Stimulated activated memory B cell treated with anti-CD40 and anti-IgM and Interleukin-4, amounts not matched to agents 10 μg/mL and 1 μg/mL and 100 μg/mL, for 72 hours (primary cell): ENCODE data around the gene RMND5B.
"Not testable (repeated sequence)": the region's sequence is repeated elsewhere in the genome, so short reads cannot be mapped to it uniquely, and the experiment has no call there.

Experiments used
- ATAC-seq: fragments of 150-1000 bp; cut with Tn5 transposase; 2 replicates; pipeline ENCODE4 v1.10.0; 2021
- H3K27ac Mint-ChIP-seq: one replicate; pipeline ENCODE4 v1.8.0; 2022; ENCODE audit warnings: mild to moderate bottlenecking, mixed read lengths
- H3K27me3 Mint-ChIP-seq: one replicate; pipeline ENCODE4 v1.8.0; 2022; ENCODE audit warnings: mixed read lengths
- H3K36me3 Mint-ChIP-seq: one replicate; pipeline ENCODE4 v1.8.0; 2022; ENCODE audit warnings: mixed read lengths
- H3K4me1 Mint-ChIP-seq: one replicate; pipeline ENCODE4 v1.8.0; 2022; ENCODE audit warnings: mixed read lengths
- H3K4me3 Mint-ChIP-seq: one replicate; pipeline ENCODE4 v1.8.0; 2022; ENCODE audit warnings: mild to moderate bottlenecking, moderate library complexity, mixed read lengths
- H3K9me3 Mint-ChIP-seq: one replicate; pipeline ENCODE4 v1.8.0; 2022; ENCODE audit warnings: mixed read lengths

The RMND5B gene, protein sequence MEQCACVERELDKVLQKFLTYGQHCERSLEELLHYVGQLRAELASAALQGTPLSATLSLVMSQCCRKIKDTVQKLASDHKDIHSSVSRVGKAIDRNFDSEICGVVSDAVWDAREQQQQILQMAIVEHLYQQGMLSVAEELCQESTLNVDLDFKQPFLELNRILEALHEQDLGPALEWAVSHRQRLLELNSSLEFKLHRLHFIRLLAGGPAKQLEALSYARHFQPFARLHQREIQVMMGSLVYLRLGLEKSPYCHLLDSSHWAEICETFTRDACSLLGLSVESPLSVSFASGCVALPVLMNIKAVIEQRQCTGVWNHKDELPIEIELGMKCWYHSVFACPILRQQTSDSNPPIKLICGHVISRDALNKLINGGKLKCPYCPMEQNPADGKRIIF

DNA sequence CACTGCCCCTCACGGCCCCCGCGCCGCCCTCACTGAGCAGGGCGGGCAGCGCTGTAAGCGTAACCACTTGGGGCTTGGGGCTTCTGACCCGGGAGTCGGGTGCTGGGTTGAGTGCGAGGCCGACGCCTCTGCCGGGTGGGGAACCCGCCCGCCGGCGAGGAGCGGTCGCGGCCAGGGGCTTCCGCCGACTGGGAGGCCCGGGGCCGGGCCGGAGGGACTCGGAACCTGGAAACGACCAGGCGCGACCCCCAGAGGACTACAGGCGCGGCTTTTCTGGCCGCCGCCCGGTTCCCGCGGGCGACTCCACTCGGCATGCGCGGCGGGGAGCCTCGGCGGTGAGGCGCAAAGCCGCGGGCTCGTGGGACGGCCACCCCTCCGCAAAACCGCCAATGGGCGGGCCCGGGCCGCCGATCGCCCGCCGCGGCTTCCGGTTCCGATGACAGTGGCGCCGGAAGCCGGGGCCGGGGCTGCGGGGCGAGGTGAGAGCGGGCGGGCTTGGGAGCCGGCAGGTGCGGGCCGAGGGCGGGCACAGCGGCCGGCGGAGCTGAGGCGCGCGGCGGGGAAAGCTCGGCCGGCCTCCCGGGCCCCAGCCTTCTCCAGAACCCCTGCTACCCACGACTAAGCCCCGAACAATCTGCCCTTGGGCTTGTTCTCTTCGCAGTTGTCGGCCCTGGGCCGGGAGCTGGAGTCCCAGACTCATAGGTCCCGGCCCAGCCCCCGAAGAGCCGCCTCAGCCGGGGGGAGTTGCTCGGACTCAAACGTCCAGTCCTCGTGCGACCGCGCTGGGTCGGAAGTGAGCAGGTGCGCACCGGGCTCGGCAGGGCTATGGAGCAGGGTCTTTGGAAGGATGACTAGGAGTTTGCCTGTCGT lies at the start of gene RMND5B:
TSS of gene RMND5B (plus strand) at position 439 of the 870 bp plus-strand sequence. CDS start 7,106 bp downstream, outside the sequence.
- H3K36me3 Mint-ChIP-seq: peaks cover 17% of the 10 kb centered on the region
- no peaks in the 10 kb centered on the region for H3K9me3 Mint-ChIP-seq

DNA sequence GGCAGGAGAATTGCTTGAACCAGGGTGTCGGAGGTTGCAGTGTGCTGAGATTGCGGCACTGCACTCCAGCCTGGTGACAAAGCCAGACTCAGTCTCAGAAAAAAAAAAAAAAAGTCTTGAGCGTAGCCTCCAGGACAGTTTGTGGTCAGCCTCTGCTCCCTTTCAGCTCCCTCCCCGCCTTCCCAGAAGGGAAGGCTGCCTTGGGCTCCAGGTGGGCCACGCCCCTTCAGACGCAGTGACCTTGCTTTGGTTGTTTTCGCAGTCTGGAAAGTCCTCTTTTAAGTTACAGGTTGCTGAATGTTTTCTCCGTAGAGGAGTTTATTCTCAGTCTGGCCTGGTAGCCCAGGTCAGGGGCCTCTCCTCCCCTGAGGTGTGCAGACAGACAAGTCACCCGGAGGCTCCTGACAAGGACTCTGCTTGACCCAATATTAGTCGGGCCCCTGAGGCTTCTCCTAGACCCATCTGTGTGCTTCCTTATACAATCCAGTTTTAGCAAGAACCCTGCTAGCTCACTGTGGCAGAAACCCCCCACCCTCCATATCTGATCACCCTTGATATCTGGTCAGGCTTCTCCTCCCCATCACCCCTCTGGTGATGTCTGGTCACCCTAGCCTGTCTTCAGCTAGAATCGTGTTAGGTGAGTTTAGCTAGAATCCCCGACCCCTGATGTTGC lies 49.1 kb upstream of the RMND5B start:
- ATAC-seq: no peak

More for the DNA sequence above, at the start of gene RMND5B:
- peak; percentile 93 for ATAC-seq
- peak within 1 kb of the TSS; percentile 75 for H3K4me3 Mint-ChIP-seq
- no peaks in the 10 kb centered on the region for H3K27me3 Mint-ChIP-seq
- peaks cover 19% of the 10 kb centered on the region for H3K4me1 Mint-ChIP-seq
- H3K27ac Mint-ChIP-seq: peak within 1 kb of the TSS; percentile 74

GRCh38 chr5:178083922-178084321 lies 46.9 kb upstream of the RMND5B start:
- no peak for ATAC-seq
- H3K36me3 Mint-ChIP-seq: no peaks in the 10 kb centered on the region
- no peak overlapping the region for H3K27ac Mint-ChIP-seq
- H3K9me3 Mint-ChIP-seq: no peaks in the 10 kb centered on the region
- peaks cover 51% of the 10 kb centered on the region for H3K27me3 Mint-ChIP-seq
- peaks cover 7% of the 10 kb centered on the region for H3K4me1 Mint-ChIP-seq
- H3K4me3 Mint-ChIP-seq: no peak overlapping the region

More for the DNA sequence above, 49.1 kb upstream of the RMND5B start:
- Mint-ChIP-seq H3K9me3 (no peaks in the 10 kb centered on the region), H3K27ac (no peak overlapping the region), H3K36me3 (no peaks in the 10 kb centered on the region), H3K27me3 (peaks cover 36% of the 10 kb centered on the region), H3K4me3 (no peak overlapping the region), H3K4me1 (peaks cover 7% of the 10 kb centered on the region)

- Mint-ChIP-seq H3K9me3 (no peaks in the 10 kb centered on the region), H3K27ac (peak overlapping the region; percentile 11), H3K4me1 (peaks cover 7% of the 10 kb centered on the region), H3K27me3 (peaks cover 59% of the 10 kb centered on the region), H3K36me3 (no peaks in the 10 kb centered on the region), H3K4me3 (no peak overlapping the region)
- no peak for ATAC-seq
These were observed 45.5 kb upstream of the RMND5B start for GRCh38 chr5:178085316-178085715.

- Mint-ChIP-seq H3K36me3 (peaks cover 3% of the 10 kb centered on the region), H3K4me3 (no peak overlapping the region), H3K9me3 (peaks cover 1% of the 10 kb centered on the region), H3K27ac (no peak overlapping the region), H3K4me1 (peaks cover 15% of the 10 kb centered on the region), H3K27me3 (peaks cover 56% of the 10 kb centered on the region)
- ATAC-seq: no peak
These were observed 44.5 kb upstream of the RMND5B start for GRCh38 chr5:178086266-178086665.

- not testable (repeated sequence) for H3K36me3 Mint-ChIP-seq, H3K4me3 Mint-ChIP-seq, H3K27ac Mint-ChIP-seq, H3K9me3 Mint-ChIP-seq, ATAC-seq
- H3K4me1 Mint-ChIP-seq: peaks cover 18% of the 10 kb centered on the region
- H3K27me3 Mint-ChIP-seq: peaks cover 59% of the 10 kb centered on the region
These were observed 43.6 kb upstream of the RMND5B start for GRCh38 chr5:178087199-178087598.

DNA sequence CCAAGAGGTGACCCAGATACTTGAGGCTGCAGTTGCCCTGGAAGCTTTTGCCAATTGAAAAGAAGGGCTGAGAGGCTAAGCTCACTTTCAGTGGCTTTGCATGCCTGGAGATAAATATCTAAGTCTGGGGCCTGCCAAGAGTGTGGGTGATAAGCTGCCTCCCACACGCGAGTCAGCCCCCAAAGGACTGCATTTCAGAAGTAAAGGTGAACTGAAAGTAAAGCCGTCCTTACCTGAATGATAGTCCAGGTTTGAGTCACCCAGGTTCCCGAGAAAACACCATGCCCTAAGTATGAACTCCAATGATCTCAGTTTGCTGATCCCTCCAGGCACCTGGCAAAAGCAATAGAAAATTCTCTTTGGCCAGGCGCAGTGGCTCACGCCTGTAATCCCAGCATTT lies 40.0 kb upstream of the RMND5B start:
- H3K27me3 Mint-ChIP-seq: peaks cover 39% of the 10 kb centered on the region
- H3K27ac Mint-ChIP-seq: no peak overlapping the region
- H3K4me1 Mint-ChIP-seq: peaks cover 19% of the 10 kb centered on the region
- ATAC-seq: peak; percentile 81
- peaks cover 6% of the 10 kb centered on the region for H3K36me3 Mint-ChIP-seq
- H3K4me3 Mint-ChIP-seq: no peak overlapping the region
- peaks cover 3% of the 10 kb centered on the region for H3K9me3 Mint-ChIP-seq

DNA sequence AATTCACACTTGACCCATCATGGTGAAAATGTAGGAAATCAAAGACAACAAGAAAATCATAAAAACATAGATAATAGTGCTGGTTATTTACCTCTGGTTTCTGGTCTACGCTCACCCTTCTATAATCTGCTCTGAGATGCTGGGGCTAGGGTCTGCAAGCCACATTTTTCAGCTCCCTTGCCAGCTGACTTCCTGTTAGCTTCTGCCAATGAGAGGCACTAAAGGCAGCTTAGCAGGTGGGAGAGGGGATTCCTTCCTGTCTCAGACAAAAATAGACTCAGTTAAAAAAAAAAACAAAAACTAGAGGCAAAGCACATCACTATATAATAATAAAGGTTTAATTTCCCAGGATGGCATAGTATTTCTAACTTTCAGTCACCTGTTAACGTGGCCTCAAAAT lies 37.7 kb upstream of the RMND5B start:
- Mint-ChIP-seq H3K36me3 (peaks cover 6% of the 10 kb centered on the region), H3K4me1 (peaks cover 19% of the 10 kb centered on the region), H3K27ac (no peak overlapping the region), H3K4me3 (no peak overlapping the region), H3K27me3 (peaks cover 24% of the 10 kb centered on the region), H3K9me3 (peaks cover 3% of the 10 kb centered on the region)
- ATAC-seq: no peak

GRCh38 chr5:178094345-178094744 lies 36.5 kb upstream of the RMND5B start:
- no peak overlapping the region for H3K4me3 Mint-ChIP-seq
- no peak overlapping the region for H3K27ac Mint-ChIP-seq
- H3K36me3 Mint-ChIP-seq: peaks cover 6% of the 10 kb centered on the region
- peaks cover 12% of the 10 kb centered on the region for H3K27me3 Mint-ChIP-seq
- H3K4me1 Mint-ChIP-seq: peaks cover 19% of the 10 kb centered on the region
- peaks cover 3% of the 10 kb centered on the region for H3K9me3 Mint-ChIP-seq
- no peak for ATAC-seq

DNA sequence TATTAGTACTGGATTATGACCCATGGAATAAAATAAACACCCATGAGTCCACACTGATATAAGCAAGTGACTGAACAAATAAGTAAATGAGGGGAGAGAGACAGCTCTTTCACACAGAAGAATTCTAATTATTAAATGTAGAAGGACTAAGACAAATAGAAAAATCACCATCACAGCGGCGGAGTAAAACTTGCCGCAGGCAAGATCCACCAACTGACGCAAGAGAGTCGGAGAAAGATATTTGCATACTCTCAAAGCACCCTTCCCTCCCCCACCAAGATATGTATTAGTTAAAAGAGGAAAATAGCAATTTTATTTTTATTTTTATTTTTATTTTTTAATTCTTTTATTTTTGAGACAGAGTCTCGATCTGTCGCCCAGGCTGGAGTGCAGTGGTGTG lies 32.1 kb upstream of the RMND5B start:
- no peak overlapping the region for H3K4me3 Mint-ChIP-seq
- H3K9me3 Mint-ChIP-seq: no peaks in the 10 kb centered on the region
- ATAC-seq: no peak
- H3K36me3 Mint-ChIP-seq: no peaks in the 10 kb centered on the region
- no peaks in the 10 kb centered on the region for H3K27me3 Mint-ChIP-seq
- H3K4me1 Mint-ChIP-seq: peaks cover 12% of the 10 kb centered on the region
- H3K27ac Mint-ChIP-seq: no peak overlapping the region

GRCh38 chr5:178103612-178104011 lies 27.2 kb upstream of the RMND5B start:
- Mint-ChIP-seq H3K4me1 (peaks cover 41% of the 10 kb centered on the region), H3K9me3 (no peaks in the 10 kb centered on the region), H3K27me3 (no peaks in the 10 kb centered on the region), H3K27ac (peak overlapping the region; percentile 21), H3K36me3 (no peaks in the 10 kb centered on the region), H3K4me3 (no peak overlapping the region)
- ATAC-seq: no peak

- Mint-ChIP-seq H3K27me3 (no peaks in the 10 kb centered on the region), H3K27ac (peak overlapping the region; percentile 21), H3K4me1 (peaks cover 49% of the 10 kb centered on the region), H3K4me3 (no peak overlapping the region), H3K9me3 (no peaks in the 10 kb centered on the region), H3K36me3 (no peaks in the 10 kb centered on the region)
- ATAC-seq: no peak
These were observed 26.3 kb upstream of the RMND5B start for GRCh38 chr5:178104492-178104891.

GRCh38 chr5:178106086-178106485 lies 24.7 kb upstream of the RMND5B start:
- H3K36me3 Mint-ChIP-seq: no peaks in the 10 kb centered on the region
- no peaks in the 10 kb centered on the region for H3K9me3 Mint-ChIP-seq
- no peak overlapping the region for H3K4me3 Mint-ChIP-seq
- peaks cover 57% of the 10 kb centered on the region for H3K4me1 Mint-ChIP-seq
- H3K27me3 Mint-ChIP-seq: no peaks in the 10 kb centered on the region
- ATAC-seq: no peak
- peak overlapping the region; percentile 15 for H3K27ac Mint-ChIP-seq

DNA sequence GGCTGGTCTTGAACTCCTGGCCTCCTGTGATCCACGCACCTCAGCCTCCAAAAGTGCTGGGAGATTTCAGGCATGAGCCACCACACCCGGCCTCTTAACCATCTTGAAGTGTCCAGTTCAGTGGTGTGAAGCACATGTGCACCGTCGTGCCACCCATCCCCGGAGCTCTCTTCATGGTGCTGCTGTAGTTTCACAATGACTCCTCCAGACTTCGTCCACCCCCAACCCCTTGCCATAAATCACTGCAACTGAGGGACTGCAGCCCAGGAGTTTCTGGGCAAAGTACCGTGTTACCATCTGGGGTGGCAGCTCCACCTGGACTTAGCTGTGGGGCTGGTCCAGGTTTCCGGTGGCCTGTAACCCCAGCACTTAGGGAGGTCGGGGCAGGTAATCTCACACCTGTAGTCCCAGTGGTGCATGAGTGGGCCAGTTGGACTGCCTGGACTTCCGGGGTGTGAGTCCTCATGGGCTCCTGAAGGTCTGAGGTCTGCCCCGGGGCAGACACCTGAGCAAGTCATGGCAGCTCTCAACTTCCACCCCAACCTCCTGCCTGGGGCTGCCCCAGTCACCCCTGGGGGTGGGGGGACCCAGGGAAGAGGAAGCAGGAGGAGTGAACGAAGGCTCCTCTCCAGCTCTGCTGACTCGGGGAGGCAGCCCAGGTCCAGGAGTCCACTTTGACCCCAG lies 24.1 kb upstream of the RMND5B start:
- Mint-ChIP-seq H3K27ac (peak overlapping the region; percentile 15), H3K27me3 (no peaks in the 10 kb centered on the region), H3K36me3 (no peaks in the 10 kb centered on the region), H3K4me3 (no peak overlapping the region), H3K4me1 (peaks cover 57% of the 10 kb centered on the region), H3K9me3 (no peaks in the 10 kb centered on the region)
- peak; percentile 78 for ATAC-seq
